Measurements from ENCODE around the gene C6orf58.
"Not testable (repeated sequence)": the region's sequence is repeated elsewhere in the genome, so short reads cannot be mapped to it uniquely, and the experiment has no call there.

Gene C6orf58

GRCh38 chr6:127593456-127593855, 16.5 kb downstream of the C6orf58 start:
- H3K36me3 ChIP-seq (ENCODE audit: insufficient read depth, low read length); H3K27ac ChIP-seq (ENCODE audit: low read depth, low read length); H3K9ac ChIP-seq (ENCODE audit: low read length); H3K4me3 ChIP-seq (ENCODE audit: low read depth in 1 of 2, low read length in 2 of 2); H3K4me1 ChIP-seq (ENCODE audit: insufficient read depth, low read length); H3K27me3 ChIP-seq (ENCODE audit: control insufficient read depth in 1 of 2, insufficient read depth in 2 of 2, low read length in 2 of 2); H3K9me3 ChIP-seq (ENCODE audit: low read length): not testable (repeated sequence)

- Histone ChIP-seq H3K9me3 (ENCODE audit: low read length) (no peaks in the 10 kb centered on the region), H3K9ac (ENCODE audit: low read length) (no peak overlapping the region), H3K4me1 (ENCODE audit: insufficient read depth, low read length) (no peaks in the 10 kb centered on the region), H3K4me3 (ENCODE audit: low read depth in 1 of 2, low read length in 2 of 2) (no peak overlapping the region), H3K36me3 (ENCODE audit: insufficient read depth, low read length) (no peaks in the 10 kb centered on the region), H3K27me3 (ENCODE audit: control insufficient read depth in 1 of 2, insufficient read depth in 2 of 2, low read length in 2 of 2) (no peaks in the 10 kb centered on the region), H3K27ac (ENCODE audit: low read depth, low read length) (no peak overlapping the region)
Measured at GRCh38 chr6:127606131-127606562, 29.2 kb downstream of the C6orf58 start.

- H3K4me1 ChIP-seq (ENCODE audit: insufficient read depth, low read length) = no peaks in the 10 kb centered on the region
- no peaks in the 10 kb centered on the region for H3K36me3 ChIP-seq (ENCODE audit: insufficient read depth, low read length)
- no peaks in the 10 kb centered on the region for H3K9me3 ChIP-seq (ENCODE audit: low read length)
- H3K27me3 ChIP-seq (ENCODE audit: control insufficient read depth in 1 of 2, insufficient read depth in 2 of 2, low read length in 2 of 2) = no peaks in the 10 kb centered on the region
- no peak overlapping the region for H3K9ac ChIP-seq (ENCODE audit: low read length)
- H3K27ac ChIP-seq (ENCODE audit: low read depth, low read length) = no peak overlapping the region
- no peak overlapping the region for H3K4me3 ChIP-seq (ENCODE audit: low read depth in 1 of 2, low read length in 2 of 2)
Measured at GRCh38 chr6:127608554-127609270, 31.7 kb downstream of the C6orf58 start.

- no peak overlapping the region for H3K4me3 ChIP-seq (ENCODE audit: low read depth in 1 of 2, low read length in 2 of 2)
- H3K36me3 ChIP-seq (ENCODE audit: insufficient read depth, low read length) = no peaks in the 10 kb centered on the region
- no peaks in the 10 kb centered on the region for H3K9me3 ChIP-seq (ENCODE audit: low read length)
- no peaks in the 10 kb centered on the region for H3K4me1 ChIP-seq (ENCODE audit: insufficient read depth, low read length)
- H3K27me3 ChIP-seq (ENCODE audit: control insufficient read depth in 1 of 2, insufficient read depth in 2 of 2, low read length in 2 of 2) = no peaks in the 10 kb centered on the region
- no peak overlapping the region for H3K9ac ChIP-seq (ENCODE audit: low read length)
- H3K27ac ChIP-seq (ENCODE audit: low read depth, low read length) = no peak overlapping the region
Measured at GRCh38 chr6:127618729-127619128, 41.8 kb downstream of the C6orf58 start.

GRCh38 chr6:127630800-127631199, 53.8 kb downstream of the C6orf58 start:
- Histone ChIP-seq H3K4me1 (ENCODE audit: insufficient read depth, low read length) (no peaks in the 10 kb centered on the region), H3K9me3 (ENCODE audit: low read length) (no peaks in the 10 kb centered on the region), H3K9ac (ENCODE audit: low read length) (no peak overlapping the region), H3K4me3 (ENCODE audit: low read depth in 1 of 2, low read length in 2 of 2) (no peak overlapping the region), H3K36me3 (ENCODE audit: insufficient read depth, low read length) (no peaks in the 10 kb centered on the region), H3K27ac (ENCODE audit: low read depth, low read length) (no peak overlapping the region), H3K27me3 (ENCODE audit: control insufficient read depth in 1 of 2, insufficient read depth in 2 of 2, low read length in 2 of 2) (no peaks in the 10 kb centered on the region)

GRCh38 chr6:127634178-127634577, 57.2 kb downstream of the C6orf58 start:
- Histone ChIP-seq H3K36me3 (ENCODE audit: insufficient read depth, low read length) (no peaks in the 10 kb centered on the region), H3K9me3 (ENCODE audit: low read length) (no peaks in the 10 kb centered on the region), H3K4me1 (ENCODE audit: insufficient read depth, low read length) (no peaks in the 10 kb centered on the region), H3K27ac (ENCODE audit: low read depth, low read length) (no peak overlapping the region), H3K9ac (ENCODE audit: low read length) (no peak overlapping the region), H3K4me3 (ENCODE audit: low read depth in 1 of 2, low read length in 2 of 2) (no peak overlapping the region), H3K27me3 (ENCODE audit: control insufficient read depth in 1 of 2, insufficient read depth in 2 of 2, low read length in 2 of 2) (no peaks in the 10 kb centered on the region)

- H3K9me3 ChIP-seq (ENCODE audit: low read length) = no peaks in the 10 kb centered on the region
- no peak overlapping the region for H3K9ac ChIP-seq (ENCODE audit: low read length)
- H3K27ac ChIP-seq (ENCODE audit: low read depth, low read length) = no peak overlapping the region
- no peaks in the 10 kb centered on the region for H3K36me3 ChIP-seq (ENCODE audit: insufficient read depth, low read length)
- H3K4me3 ChIP-seq (ENCODE audit: low read depth in 1 of 2, low read length in 2 of 2) = no peak overlapping the region
- no peaks in the 10 kb centered on the region for H3K4me1 ChIP-seq (ENCODE audit: insufficient read depth, low read length)
- no peaks in the 10 kb centered on the region for H3K27me3 ChIP-seq (ENCODE audit: control insufficient read depth in 1 of 2, insufficient read depth in 2 of 2, low read length in 2 of 2)
Measured at GRCh38 chr6:127635091-127635490, 58.1 kb downstream of the C6orf58 start.

GRCh38 chr6:127637830-127638409, 60.9 kb downstream of the C6orf58 start:
- no peaks in the 10 kb centered on the region for H3K36me3 ChIP-seq (ENCODE audit: insufficient read depth, low read length)
- H3K4me1 ChIP-seq (ENCODE audit: insufficient read depth, low read length) = no peaks in the 10 kb centered on the region
- H3K9me3 ChIP-seq (ENCODE audit: low read length) = no peaks in the 10 kb centered on the region
- no peak overlapping the region for H3K27ac ChIP-seq (ENCODE audit: low read depth, low read length)
- no peaks in the 10 kb centered on the region for H3K27me3 ChIP-seq (ENCODE audit: control insufficient read depth in 1 of 2, insufficient read depth in 2 of 2, low read length in 2 of 2)
- H3K9ac ChIP-seq (ENCODE audit: low read length) = no peak overlapping the region
- no peak overlapping the region for H3K4me3 ChIP-seq (ENCODE audit: low read depth in 1 of 2, low read length in 2 of 2)

Measured in muscle layer of colon (tissue), 2 donors.